T-helper 1 cell (primary cell): ENCODE results near the gene INPPL1.

Source experiments
- DNase-seq, 5 donors: peaks; one replicate each; pipeline ENCODE4 v3.0.0-alpha.2; 2012 to 2020

Gene INPPL1

DNA sequence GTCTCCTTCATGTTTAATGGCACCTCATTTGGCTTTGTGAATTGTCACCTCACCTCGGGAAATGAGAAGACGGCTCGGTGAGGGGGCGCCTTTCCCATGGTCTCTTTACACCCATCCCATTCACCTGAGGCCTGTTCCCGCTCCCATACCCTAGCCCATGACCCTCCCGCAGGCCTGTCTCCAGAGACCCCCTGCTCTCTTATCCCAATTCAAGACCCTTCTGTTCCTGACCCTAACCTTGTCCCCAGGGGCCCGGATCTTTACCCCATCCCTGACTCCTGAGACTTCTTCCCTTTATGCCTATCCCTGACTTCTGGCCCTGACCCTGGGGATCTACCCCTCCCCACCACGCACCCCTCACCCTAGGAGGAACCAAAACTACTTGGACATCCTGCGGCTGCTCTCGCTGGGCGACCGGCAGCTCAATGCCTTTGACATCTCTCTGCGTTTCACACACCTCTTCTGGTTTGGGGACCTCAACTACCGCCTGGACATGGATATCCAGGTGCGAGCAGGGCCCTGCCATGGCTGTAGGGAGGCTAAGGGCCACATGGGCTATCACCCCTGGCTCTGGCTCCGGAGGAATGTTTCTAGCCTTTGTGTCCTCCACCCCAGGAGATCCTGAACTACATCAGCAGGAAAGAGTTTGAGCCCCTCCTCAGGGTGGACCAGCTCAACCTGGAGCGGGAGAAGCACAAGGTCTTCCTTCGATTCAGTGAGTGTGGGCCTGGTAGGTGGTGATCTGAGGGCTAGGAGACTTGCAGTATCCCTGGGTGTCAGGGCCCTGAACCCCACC lies 7.9 kb downstream of the INPPL1 start:
- DNase-seq, result no peak

DNA sequence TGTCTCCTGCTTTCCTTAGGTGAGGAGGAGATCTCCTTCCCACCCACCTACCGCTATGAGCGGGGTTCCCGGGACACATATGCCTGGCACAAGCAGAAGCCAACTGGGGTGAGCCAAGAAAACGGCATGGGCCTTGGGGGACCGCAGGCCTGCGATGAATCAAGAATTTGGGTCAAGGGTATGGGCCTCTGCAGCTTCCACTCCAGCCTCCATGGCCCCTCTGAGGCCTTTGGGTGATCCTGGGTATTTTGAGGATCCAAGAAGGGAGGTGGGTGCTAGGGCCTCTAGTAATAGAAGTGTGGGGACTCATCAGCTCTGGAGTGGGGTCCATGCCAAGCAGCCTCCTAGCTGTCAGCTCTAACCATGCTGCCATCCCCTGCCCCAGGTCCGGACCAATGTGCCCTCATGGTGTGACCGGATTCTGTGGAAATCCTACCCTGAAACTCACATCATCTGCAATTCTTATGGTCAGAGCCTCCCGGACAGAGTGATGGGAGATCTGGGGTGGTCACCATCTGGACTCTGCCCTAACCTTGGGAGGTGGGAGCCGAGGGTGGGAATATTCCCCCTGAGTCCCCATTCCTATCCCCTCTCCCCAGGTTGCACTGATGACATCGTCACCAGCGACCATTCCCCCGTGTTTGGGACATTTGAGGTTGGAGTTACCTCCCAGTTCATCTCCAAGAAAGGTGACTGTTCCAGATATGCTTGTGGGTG lies 8.6 kb downstream of the INPPL1 start:
- DNase-seq, result no peak

DNA sequence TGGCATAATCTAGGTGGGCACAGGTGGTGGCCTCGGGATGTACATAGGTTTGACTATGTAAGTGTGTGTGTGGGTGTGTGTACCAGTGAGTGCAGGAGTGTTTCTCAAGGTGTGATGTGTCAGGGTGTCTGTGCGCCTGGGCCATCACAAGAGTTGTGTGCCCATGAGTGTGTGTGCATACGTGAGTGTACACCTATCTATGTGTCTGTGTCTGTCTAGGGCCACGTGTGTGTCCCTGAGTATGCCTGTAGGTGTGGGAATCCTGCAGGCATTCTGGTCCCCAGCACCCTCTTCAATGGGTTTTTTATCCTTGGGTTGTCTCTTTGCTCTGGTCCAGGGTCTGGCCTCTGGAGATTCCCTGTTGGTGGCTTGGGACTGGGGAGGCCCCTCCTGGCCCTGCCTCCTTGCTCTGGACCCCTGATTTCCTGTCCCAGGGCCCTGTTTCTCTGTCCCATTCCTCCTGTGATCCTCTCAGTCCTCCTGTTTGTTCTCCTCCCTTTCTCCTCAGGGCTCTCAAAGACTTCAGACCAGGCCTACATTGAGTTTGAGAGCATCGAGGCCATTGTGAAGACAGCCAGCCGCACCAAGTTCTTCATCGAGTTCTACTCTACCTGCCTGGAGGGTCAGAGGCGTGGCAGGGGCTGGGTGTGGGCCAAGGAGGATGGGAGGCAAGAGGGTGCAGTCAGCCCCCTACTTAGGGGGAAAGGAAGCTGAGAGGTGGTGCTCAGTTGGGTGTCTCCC lies 9.4 kb downstream of the INPPL1 start:
- DNase-seq, result no peak

DNA sequence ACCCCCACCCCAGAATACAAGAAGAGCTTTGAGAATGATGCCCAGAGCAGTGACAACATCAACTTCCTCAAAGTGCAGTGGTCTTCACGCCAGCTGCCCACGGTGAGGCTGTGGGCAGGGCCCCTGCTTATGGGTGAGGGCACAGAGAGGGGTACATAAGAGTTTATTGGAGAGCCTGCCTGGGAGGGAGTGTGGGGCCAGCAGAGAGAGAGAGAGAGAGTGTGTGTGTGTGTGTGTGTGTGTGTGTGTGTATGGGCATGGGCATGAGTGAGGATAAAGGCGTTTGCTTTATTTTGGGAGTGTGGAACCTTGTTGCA lies 9.9 kb downstream of the INPPL1 start:
- DNase-seq, result no peak

DNA sequence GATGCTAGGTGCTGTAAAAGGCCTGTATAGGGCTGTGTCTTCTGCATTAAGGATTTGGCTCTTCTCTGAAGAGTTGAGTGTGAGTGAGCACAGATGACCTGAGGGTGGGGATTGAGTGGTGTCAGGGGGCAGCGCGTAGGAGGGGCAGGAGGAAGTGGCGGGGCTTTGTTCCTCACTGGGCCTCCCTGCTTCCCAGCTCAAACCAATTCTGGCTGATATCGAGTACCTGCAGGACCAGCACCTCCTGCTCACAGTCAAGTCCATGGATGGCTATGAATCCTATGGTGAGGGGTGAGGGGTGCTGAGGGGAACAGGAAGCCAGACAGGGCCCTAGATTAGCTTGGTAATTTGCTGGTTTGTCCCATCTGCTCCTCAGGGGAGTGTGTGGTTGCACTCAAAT lies 10.4 kb downstream of the INPPL1 start:
- DNase-seq, result no peak

DNA sequence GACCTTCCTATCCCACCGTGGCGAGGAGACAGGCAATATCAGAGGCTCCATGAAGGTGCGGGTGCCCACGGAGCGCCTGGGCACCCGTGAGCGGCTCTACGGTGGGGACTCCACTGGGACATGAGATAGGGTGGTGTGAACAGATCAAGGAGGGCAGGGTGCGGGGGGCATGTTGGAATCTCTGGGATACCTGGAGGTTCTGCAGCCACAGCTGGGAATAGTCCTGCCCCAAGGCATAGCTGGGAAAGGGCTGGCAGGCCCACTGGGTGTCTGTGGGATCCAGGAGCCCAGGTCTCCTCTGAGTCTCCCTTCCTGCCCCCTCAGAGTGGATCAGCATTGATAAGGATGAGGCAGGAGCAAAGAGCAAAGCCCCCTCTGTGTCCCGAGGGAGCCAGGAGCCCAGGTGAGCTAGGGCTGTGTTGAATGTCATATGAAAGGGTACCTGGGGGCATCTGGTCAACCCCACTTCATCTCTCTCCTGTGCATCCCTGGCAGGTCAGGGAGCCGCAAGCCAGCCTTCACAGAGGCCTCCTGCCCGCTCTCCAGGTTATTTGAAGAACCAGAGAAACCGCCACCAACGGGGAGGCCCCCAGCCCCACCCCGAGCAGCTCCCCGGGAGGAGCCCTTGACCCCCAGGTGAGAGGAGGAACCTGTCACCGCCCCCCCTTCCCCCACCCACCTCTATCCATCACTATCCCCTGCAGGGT lies 10.9 kb downstream of the INPPL1 start:
- no peak for DNase-seq

DNA sequence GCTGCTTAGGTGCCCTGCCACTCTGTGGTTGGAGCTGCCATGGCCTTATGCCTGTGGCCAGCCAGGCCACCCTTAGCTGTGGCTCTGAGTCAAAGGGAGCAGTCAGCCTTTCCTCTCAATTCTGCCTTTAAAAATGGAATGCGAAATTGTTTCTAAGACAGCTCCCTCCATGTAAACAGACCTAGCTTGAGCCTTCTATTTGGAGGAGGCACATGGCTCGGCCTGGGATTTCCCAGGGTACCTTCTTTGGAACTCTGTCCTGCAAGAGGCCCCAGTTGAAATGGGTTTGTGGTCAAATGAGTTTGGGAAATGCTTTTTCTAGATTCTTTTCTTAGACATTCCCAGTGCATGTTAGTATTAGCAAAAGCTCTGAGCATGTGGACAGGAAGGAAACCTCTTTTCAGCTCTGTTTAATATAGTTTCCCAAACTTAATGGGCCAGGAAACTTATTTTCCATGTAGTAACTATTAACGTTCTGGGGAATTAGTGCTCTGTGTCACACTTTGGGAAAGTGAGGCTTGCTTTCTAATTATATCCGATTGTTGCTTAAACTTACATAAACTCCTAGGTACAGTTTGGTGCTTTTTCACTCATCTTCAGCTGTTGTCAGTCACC lies 11.6 kb downstream of the INPPL1 start:
- DNase-seq, result no peak

DNA sequence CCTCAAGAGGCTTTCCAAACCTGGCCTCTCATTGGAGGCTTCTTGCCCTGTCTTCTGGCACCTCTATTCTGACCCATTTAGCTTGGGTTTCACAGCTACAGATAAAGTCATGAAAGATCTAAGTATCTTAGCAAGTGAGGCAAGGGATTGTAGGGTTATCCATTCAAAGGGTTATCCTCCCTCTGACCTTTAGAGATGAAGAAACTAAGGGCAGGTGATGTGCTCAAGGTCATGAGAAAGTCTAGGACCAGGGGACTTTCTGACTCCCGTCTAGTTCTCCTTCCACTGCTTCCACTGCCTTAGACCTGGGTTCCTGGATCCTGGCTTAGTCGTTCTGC lies 12.2 kb downstream of the INPPL1 start:
- no peak for DNase-seq

DNA sequence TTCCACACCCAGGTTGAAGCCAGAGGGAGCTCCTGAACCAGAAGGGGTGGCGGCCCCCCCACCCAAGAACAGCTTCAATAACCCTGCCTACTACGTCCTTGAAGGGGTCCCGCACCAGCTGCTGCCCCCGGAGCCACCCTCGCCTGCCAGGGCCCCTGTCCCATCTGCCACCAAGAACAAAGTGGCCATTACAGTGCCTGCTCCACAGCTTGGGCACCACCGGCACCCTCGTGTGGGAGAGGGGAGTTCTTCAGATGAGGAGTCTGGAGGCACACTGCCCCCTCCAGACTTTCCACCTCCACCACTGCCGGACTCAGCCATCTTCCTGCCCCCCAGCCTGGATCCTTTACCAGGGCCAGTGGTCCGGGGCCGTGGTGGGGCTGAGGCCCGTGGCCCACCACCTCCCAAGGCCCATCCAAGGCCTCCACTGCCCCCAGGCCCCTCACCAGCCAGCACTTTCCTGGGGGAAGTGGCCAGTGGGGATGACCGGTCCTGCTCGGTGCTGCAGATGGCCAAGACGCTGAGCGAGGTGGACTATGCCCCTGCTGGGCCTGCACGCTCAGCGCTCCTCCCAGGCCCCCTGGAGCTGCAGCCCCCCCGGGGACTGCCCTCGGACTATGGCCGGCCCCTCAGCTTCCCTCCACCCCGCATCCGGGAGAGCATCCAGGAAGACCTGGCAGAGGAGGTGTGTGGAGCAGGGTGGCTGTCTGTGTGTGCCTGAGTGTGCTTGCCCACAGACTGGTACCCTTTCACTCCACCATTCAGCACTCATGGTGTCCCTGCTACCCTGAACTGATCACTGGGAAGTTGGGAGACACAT lies 12.8 kb downstream of the INPPL1 start:
- DNase-seq, result no peak

GRCh38 chr11:72238040-72238450 lies 13.5 kb downstream of the INPPL1 start:
- peak in 3 of 5 donors; percentile 29 to 43 (median 35) for DNase-seq

- no peak for DNase-seq
These were observed 14.1 kb downstream of the INPPL1 start for GRCh38 chr11:72238492-72239312.

GRCh38 chr11:72239313-72239848 lies 14.8 kb downstream of the INPPL1 start:
- no peak for DNase-seq

- DNase-seq, result no peak
These were observed 15.4 kb downstream of the INPPL1 start for GRCh38 chr11:72239849-72240460.

GRCh38 chr11:72240461-72241290 lies 16.1 kb downstream of the INPPL1 start:
- DNase-seq, result no peak

GRCh38 chr11:72241291-72241781 lies 16.8 kb downstream of the INPPL1 start:
- DNase-seq, result no peak

DNA sequence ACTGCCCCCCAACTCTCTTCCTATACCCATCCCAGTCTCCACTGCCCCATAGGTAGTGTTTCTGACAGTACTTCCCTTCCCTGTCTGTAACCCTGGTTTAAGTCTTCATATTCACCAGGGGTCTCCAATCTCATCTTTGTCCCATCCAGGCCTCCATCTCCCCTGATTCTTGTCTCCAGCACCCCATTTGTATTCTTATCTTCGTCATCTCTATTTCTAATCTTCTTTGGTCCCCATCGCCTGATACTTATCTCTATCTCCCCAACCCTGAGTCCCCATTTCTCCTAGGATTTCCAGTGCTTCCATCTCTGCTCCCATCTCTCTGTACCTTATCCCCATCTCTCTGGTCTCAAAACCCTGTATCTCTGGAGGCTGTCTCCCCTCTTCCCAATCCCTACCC lies 17.6 kb downstream of the INPPL1 start:
- DNase-seq, result no peak

GRCh38 chr11:72243173-72244059 lies 18.8 kb downstream of the INPPL1 start:
- DNase-seq, result no peak

- DNase-seq, result no peak
These were observed 19.4 kb downstream of the INPPL1 start, which contains the start of gene PHOX2A for GRCh38 chr11:72244060-72244360. PHOX2A (minus strand) TSS chr11:72244176; CDS start chr11:72244004, 172 bp downstream.
